Activated naive CD4-positive, alpha-beta T cell treated with anti-CD3 and anti-CD28 coated beads, Interleukin-2, amount 10 ng/mL, durations not matched to agents 7 days and 5 days (primary cell): ENCODE measurements around the gene FHIT.

Source experiments
- CTCF ChIA-PET: fragments of 350-600 bp; sonication (Branson Sonifier 250); formaldehyde crosslinking; loops from one replicate; lab custom pipeline; 2021; ENCODE audit warnings: antibody characterized with exemption; lab: Charles Lee
- DNase-seq: peaks from one replicate; pipeline ENCODE4 v3.0.0-alpha.2; 2020
- H3K27ac Mint-ChIP-seq: one replicate; pipeline ENCODE4 v1.8.0; 2021; ENCODE audit warnings: mild to moderate bottlenecking, moderate library complexity, mixed read lengths
- H3K27me3 Mint-ChIP-seq: one replicate; pipeline ENCODE4 v1.8.0; 2021; ENCODE audit warnings: mild to moderate bottlenecking, mixed read lengths
- H3K36me3 Mint-ChIP-seq: one replicate; pipeline ENCODE4 v1.8.0; 2021; ENCODE audit warnings: mixed read lengths
- H3K4me1 Mint-ChIP-seq: one replicate; pipeline ENCODE4 v1.8.0; 2021; ENCODE audit warnings: mixed read lengths
- H3K4me3 Mint-ChIP-seq: one replicate; pipeline ENCODE4 v1.8.0; 2021; ENCODE audit warnings: mild to moderate bottlenecking, moderate library complexity, mixed read lengths
- H3K9me3 Mint-ChIP-seq: one replicate; pipeline ENCODE4 v1.8.0; 2021; ENCODE audit warnings: mixed read lengths

FHIT gene

DNA sequence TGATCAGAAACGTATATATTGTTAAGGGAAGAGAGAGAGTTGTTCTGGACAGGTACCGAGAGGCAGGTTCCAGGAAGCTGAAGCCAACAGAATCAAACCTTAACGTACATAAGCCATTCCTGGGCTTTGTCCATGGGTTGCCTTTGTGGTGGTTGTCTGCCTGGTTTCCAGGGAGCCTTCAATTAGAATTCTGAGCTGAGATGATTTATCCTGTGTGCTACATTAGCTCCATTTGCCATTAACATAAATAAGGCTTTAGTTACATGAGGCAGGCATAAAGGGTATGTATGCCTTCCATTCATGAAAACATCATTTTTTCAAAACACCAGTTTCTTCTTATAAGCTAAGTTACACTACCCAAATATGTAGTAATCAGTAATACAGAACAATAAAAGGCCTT lies 1472.0 kb downstream of the FHIT start:
- DNase-seq: no peak
- Mint-ChIP-seq H3K4me3 (no peak overlapping the region), H3K27ac (no peak overlapping the region), H3K9me3 (peaks cover 4% of the 10 kb centered on the region), H3K27me3 (no peaks in the 10 kb centered on the region), H3K36me3 (peaks cover 52% of the 10 kb centered on the region), H3K4me1 (peaks cover 44% of the 10 kb centered on the region)
- CTCF ChIA-PET: no interaction called here

DNA sequence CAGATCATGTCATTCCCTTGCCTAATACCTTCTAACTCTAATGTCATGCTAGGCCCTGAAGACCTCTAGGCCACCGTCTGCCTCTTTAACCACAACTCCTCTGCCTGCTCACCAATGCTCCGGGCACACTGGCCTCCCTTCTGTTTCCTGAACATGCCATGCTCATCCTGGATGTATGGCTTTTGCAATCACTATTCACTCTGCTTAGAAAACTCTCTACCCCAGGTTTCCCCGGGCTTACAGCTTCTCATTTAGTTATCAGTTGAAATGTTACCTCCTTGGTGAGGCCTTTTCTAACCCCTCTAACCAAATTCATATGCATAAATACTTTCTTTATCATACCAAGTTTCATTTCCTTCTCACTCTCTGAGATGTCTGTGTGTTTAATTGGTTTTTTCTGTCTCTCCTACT lies 1473.6 kb downstream of the FHIT start:
- peaks cover 47% of the 10 kb centered on the region for H3K4me1 Mint-ChIP-seq
- peaks cover 45% of the 10 kb centered on the region for H3K36me3 Mint-ChIP-seq
- CTCF ChIA-PET: no interaction called here
- H3K9me3 Mint-ChIP-seq: peaks cover 4% of the 10 kb centered on the region
- H3K27ac Mint-ChIP-seq: peak overlapping the region; percentile 30
- no peak overlapping the region for H3K4me3 Mint-ChIP-seq
- H3K27me3 Mint-ChIP-seq: no peaks in the 10 kb centered on the region
- DNase-seq: no peak

GRCh38 chr3:59777066-59777465 lies 1474.2 kb downstream of the FHIT start:
- Mint-ChIP-seq H3K27ac (no peak overlapping the region), H3K36me3 (peaks cover 43% of the 10 kb centered on the region), H3K27me3 (no peaks in the 10 kb centered on the region), H3K9me3 (peaks cover 4% of the 10 kb centered on the region), H3K4me1 (peaks cover 53% of the 10 kb centered on the region), H3K4me3 (no peak overlapping the region)
- CTCF ChIA-PET: no interaction called here
- DNase-seq: no peak

DNA sequence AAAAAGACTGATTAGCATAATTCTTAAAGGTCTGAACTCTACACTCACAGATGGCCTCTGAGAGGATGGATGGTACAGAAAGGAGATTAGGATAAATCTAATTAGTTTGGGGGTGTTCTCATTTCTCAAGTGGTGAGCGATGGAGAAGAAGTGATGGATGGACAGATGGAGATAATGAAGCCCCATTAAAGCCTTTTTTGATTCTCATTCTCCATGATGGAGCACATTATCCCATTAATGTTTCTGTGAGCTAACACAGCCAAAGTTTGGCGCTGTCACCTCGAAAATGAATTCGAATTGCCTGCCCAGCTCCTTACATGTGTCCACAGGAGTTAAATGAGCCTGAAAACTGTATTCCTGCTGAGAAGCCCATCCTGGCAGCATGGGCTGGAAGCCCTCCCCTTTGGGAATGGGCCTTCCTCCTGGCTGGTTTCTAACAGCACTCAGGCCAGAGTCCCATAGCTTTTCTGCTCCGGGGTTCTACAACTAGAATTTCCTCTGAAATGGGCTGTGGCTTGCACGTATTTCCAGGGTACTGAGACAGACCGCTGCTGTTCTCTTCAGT lies 1475.4 kb downstream of the FHIT start:
- Mint-ChIP-seq H3K4me3 (no peak overlapping the region), H3K27ac (peak overlapping the region; percentile 33), H3K4me1 (peaks cover 65% of the 10 kb centered on the region), H3K9me3 (peaks cover 4% of the 10 kb centered on the region), H3K36me3 (peaks cover 47% of the 10 kb centered on the region), H3K27me3 (no peaks in the 10 kb centered on the region)
- no peak for DNase-seq
- CTCF ChIA-PET: interaction anchor here (0.6 kb wide), 1 partner anchor 25 kb away, joined by 3 read pairs; no protein-coding TSS in a partner anchor

DNA sequence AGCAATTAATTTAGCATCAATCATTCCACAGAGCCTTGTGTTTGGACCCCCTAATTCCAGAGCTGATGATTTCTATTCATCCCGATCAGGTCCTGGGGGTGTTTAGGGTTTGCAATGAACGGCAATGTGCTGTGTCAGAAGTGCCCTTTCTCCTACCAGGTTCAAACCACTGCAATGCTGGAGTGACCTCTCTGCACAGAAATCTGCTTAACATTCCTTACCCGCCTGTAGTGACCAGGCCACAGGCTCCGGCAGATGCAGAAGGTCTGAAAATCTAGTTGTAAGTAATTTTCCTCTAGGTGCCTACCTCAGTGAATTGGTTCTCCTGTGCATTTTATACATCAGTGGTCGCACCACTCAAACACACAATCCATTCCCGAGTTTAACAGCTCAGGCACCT lies 1476.1 kb downstream of the FHIT start:
- Mint-ChIP-seq H3K27ac (no peak overlapping the region), H3K36me3 (peaks cover 50% of the 10 kb centered on the region), H3K4me1 (peaks cover 66% of the 10 kb centered on the region), H3K4me3 (no peak overlapping the region), H3K27me3 (no peaks in the 10 kb centered on the region), H3K9me3 (peaks cover 1% of the 10 kb centered on the region)
- CTCF ChIA-PET: no interaction called here
- no peak for DNase-seq

GRCh38 chr3:59774634-59775033 lies 1476.6 kb downstream of the FHIT start:
- no peak overlapping the region for H3K27ac Mint-ChIP-seq
- no peaks in the 10 kb centered on the region for H3K27me3 Mint-ChIP-seq
- H3K36me3 Mint-ChIP-seq: peaks cover 48% of the 10 kb centered on the region
- no peak for DNase-seq
- peaks cover 66% of the 10 kb centered on the region for H3K4me1 Mint-ChIP-seq
- no peaks in the 10 kb centered on the region for H3K9me3 Mint-ChIP-seq
- no peak overlapping the region for H3K4me3 Mint-ChIP-seq
- CTCF ChIA-PET: no interaction called here

DNA sequence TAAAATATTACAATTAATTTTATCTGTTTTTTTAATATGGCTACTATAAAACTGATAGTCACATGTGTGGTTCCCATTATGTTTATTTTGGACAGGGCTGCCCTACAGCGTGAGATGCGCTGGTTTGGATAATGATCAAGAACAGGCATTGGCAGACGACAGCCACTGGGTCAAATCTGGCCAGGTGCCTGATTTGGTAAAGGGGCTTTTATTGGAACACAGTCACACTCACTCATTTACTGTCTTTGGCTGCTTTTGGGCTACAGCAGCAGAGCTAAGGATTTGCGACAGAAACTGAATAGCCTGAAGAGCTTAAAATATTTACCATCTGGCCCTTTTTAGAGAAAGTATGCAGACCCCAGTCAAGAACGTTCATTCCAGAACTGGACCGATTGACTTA lies 1477.3 kb downstream of the FHIT start:
- Mint-ChIP-seq H3K27ac (no peak overlapping the region), H3K27me3 (no peaks in the 10 kb centered on the region), H3K9me3 (no peaks in the 10 kb centered on the region), H3K4me3 (no peak overlapping the region), H3K36me3 (peaks cover 44% of the 10 kb centered on the region), H3K4me1 (peaks cover 65% of the 10 kb centered on the region)
- DNase-seq: no peak
- CTCF ChIA-PET: no interaction called here

DNA sequence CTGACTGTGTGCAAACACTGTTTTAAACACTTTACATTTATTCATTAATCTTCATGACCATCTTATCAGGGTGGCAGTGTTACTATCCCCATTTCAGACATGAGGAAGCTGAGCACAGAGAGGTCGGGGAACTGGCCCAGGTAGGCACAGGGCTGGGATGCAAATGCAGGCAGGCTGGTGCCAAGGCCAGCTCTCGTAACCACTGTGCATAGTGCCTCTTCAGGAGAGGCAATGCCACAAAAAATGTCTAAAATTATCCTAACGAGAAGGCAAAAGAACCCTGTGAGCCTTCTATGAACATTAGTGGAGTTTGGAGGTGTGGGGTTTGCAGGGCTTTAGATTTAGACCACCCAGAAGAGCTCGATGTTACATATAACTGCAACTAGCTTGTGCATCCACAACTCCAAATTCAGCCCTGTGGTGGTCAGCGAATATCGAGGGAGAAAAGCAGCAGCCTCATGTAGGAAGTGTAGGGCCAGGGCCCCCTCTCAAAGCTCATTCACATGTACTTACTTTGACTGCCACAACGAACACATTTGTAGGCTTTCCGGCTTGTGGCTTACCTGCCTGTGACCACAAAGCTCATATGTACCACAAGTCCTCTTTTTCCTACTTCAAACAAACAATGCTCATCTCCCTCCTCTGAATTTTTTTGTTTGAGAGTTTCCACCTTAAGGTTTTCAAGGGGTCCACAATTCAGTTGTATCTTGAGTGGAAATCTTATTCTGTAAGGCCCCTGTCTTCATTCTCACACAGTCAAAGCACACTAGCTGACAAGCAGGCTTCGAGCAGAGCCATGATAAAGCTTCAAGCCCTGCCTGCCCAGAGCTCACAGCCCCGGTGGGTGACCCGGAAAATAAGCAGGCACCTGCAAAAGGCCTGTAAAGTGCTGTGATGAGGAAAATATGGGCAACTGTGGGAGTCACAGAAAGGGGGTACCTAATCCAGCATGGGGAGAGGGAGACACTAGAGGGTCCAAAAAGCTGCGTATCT lies 1478.5 kb downstream of the FHIT start:
- peak overlapping the region; percentile 11 for H3K4me3 Mint-ChIP-seq
- peaks cover 38% of the 10 kb centered on the region for H3K36me3 Mint-ChIP-seq
- H3K27me3 Mint-ChIP-seq: no peaks in the 10 kb centered on the region
- H3K27ac Mint-ChIP-seq: peak overlapping the region; percentile 38
- CTCF ChIA-PET: interaction anchor here (0.9 kb wide), 2 partner anchors 9 to 165 kb away, joined by 3 read pairs; no protein-coding TSS in a partner anchor
- peaks cover 53% of the 10 kb centered on the region for H3K4me1 Mint-ChIP-seq
- H3K9me3 Mint-ChIP-seq: no peaks in the 10 kb centered on the region
- DNase-seq: peak; percentile 82

- H3K36me3 Mint-ChIP-seq: peaks cover 32% of the 10 kb centered on the region
- DNase-seq: no peak
- CTCF ChIA-PET: interaction anchor here (0.8 kb wide), 1 partner anchor 39 kb away, joined by 3 read pairs; no protein-coding TSS in a partner anchor
- no peaks in the 10 kb centered on the region for H3K27me3 Mint-ChIP-seq
- H3K4me1 Mint-ChIP-seq: peaks cover 48% of the 10 kb centered on the region
- H3K4me3 Mint-ChIP-seq: no peak overlapping the region
- H3K27ac Mint-ChIP-seq: peak overlapping the region; percentile 38
- no peaks in the 10 kb centered on the region for H3K9me3 Mint-ChIP-seq
Measured at GRCh38 chr3:59771768-59772181, 1479.5 kb downstream of the FHIT start.

GRCh38 chr3:59769127-59769750 lies 1482.0 kb downstream of the FHIT start:
- Mint-ChIP-seq H3K36me3 (peaks cover 36% of the 10 kb centered on the region), H3K27me3 (no peaks in the 10 kb centered on the region), H3K27ac (no peak overlapping the region), H3K4me1 (peaks cover 33% of the 10 kb centered on the region), H3K9me3 (no peaks in the 10 kb centered on the region), H3K4me3 (no peak overlapping the region)
- DNase-seq: no peak
- CTCF ChIA-PET: no interaction called here

- H3K4me1 Mint-ChIP-seq: peaks cover 7% of the 10 kb centered on the region
Measured at GRCh38 chr3:59766200-59766872, 1484.9 kb downstream of the FHIT start.

DNA sequence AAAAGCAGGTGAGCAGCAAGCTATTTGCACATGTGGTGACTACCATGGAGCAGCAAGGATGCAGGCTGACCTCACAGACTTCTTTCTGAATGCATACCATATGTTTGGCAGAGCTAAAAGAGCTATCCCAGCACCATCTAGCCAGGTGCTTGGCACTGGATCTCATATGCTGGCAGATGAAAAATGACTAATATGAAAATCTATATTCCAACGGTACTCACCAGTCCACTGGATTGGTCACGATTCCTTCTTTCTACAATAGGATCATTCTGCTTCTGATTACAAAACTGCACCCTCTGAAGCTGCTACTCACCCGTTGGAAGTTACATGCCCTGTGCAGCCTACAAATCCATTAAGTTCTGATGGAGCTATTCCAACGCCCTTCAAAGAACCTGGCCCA lies 1487.1 kb downstream of the FHIT start:
- peaks cover 31% of the 10 kb centered on the region for H3K36me3 Mint-ChIP-seq
- H3K27me3 Mint-ChIP-seq: no peaks in the 10 kb centered on the region
- no peak overlapping the region for H3K4me3 Mint-ChIP-seq
- H3K4me1 Mint-ChIP-seq: peaks cover 15% of the 10 kb centered on the region
- no peak for DNase-seq
- no peak overlapping the region for H3K27ac Mint-ChIP-seq
- H3K9me3 Mint-ChIP-seq: no peaks in the 10 kb centered on the region
- CTCF ChIA-PET: interaction anchor here (1.0 kb wide), 1 partner anchor 46 kb away, joined by 3 read pairs; no protein-coding TSS in a partner anchor

More at GRCh38 chr3:59766200-59766872, 1484.9 kb downstream of the FHIT start:
- Mint-ChIP-seq H3K27ac (no peak overlapping the region), H3K9me3 (no peaks in the 10 kb centered on the region), H3K4me3 (no peak overlapping the region), H3K36me3 (peaks cover 31% of the 10 kb centered on the region), H3K27me3 (no peaks in the 10 kb centered on the region)
- no peak for DNase-seq
- CTCF ChIA-PET: no interaction called here

GRCh38 chr3:59762941-59763340 lies 1488.3 kb downstream of the FHIT start:
- peaks cover 25% of the 10 kb centered on the region for H3K4me1 Mint-ChIP-seq
- CTCF ChIA-PET: no interaction called here
- no peaks in the 10 kb centered on the region for H3K9me3 Mint-ChIP-seq
- no peak for DNase-seq
- H3K36me3 Mint-ChIP-seq: peaks cover 25% of the 10 kb centered on the region
- no peaks in the 10 kb centered on the region for H3K27me3 Mint-ChIP-seq
- no peak overlapping the region for H3K4me3 Mint-ChIP-seq
- no peak overlapping the region for H3K27ac Mint-ChIP-seq
